ENCODE measurements around the gene MACIR. TPM values are rescaled to one million over a fixed set of nuclear protein-coding genes. Genes with fewer than 3 reads are reported as not detected.

MACIR gene
- total and polyA plus RNA-seq, 9 donors = 9.3 to 15.6 (median 12.1) TPM

DNA sequence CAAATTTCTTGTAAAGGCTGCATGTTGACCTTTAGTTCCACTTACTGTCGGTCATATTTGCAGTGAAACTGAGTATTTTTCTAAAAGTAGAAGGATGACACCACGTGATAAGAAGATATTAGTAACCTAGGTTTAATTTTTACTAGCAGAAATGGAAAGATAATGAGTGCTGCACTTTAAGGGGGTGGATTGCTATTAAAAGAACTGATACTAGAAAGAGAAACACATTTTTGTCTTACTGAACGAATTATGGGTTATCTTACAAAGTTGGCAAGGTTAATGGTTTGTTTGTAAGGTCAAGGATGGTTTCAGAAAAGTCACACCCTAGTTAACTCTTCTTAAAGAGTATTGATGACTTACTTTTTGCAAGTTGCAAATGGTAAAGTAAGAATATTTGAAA lies 2.4 kb downstream of the MACIR start:
- Histone ChIP-seq H3K27ac (ENCODE audit: low read length) (no peak overlapping the region), H3K4me3 (ENCODE audit: low read length) (no peak overlapping the region), H3K27me3 (ENCODE audit: control insufficient read depth, insufficient read depth, low read length) (no peaks in the 10 kb centered on the region), H3K9me3 (replicated peaks; ENCODE audit: control insufficient read depth, low read depth, low read length) (no peaks in the 10 kb centered on the region), H3K4me1 (ENCODE audit: control insufficient read depth, insufficient read depth, low read length) (peaks cover 5% of the 10 kb centered on the region), H3K36me3 (ENCODE audit: control insufficient read depth, insufficient read depth, low read length) (no peaks in the 10 kb centered on the region)
- 100% methylated on average over 1 of the region's 3 CpGs for WGBS (ENCODE audit: insufficient coverage)
- DNase-seq = no peak

DNA sequence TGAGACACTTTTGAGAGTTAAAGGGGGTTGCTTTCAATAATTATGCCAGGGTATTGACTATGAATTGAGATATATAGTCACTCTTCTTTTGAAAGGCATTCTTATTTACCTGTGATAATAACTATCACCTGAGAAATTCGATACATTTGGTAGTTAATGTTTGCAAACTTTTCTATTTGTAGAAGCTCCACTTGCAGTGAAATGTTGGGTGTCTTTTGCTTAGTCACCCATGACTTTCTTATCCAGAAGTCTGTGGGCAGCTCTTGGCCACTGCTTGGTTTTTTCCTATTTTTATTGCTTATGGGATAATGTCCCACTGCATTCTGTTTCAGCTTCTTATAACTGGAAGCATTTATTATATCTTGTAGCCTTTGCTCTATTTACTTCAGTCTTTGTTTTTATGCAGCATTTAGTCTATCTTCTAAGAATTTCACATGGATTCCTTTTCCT lies 3.9 kb downstream of the MACIR start:
- Histone ChIP-seq H3K36me3 (ENCODE audit: control insufficient read depth, insufficient read depth, low read length) (no peaks in the 10 kb centered on the region), H3K4me1 (ENCODE audit: control insufficient read depth, insufficient read depth, low read length) (peaks cover 5% of the 10 kb centered on the region), H3K4me3 (ENCODE audit: low read length) (no peak overlapping the region), H3K27ac (ENCODE audit: low read length) (no peak overlapping the region), H3K9me3 (replicated peaks; ENCODE audit: control insufficient read depth, low read depth, low read length) (no peaks in the 10 kb centered on the region), H3K27me3 (ENCODE audit: control insufficient read depth, insufficient read depth, low read length) (no peaks in the 10 kb centered on the region)
- no peak for DNase-seq
- no CpG with 5 or more reads among the region's 1 CpG for WGBS (ENCODE audit: insufficient coverage)

GRCh38 chr5:103263054-103263453 lies 4.5 kb downstream of the MACIR start:
- WGBS (ENCODE audit: insufficient coverage) = no CpG with 5 or more reads among the region's 2 CpGs
- no peak overlapping the region for H3K4me3 ChIP-seq (ENCODE audit: low read length)
- peaks cover 5% of the 10 kb centered on the region for H3K4me1 ChIP-seq (ENCODE audit: control insufficient read depth, insufficient read depth, low read length)

GRCh38 chr5:103264508-103264907 lies 5.9 kb downstream of the MACIR start:
- Histone ChIP-seq H3K4me1 (ENCODE audit: control insufficient read depth, insufficient read depth, low read length) (peaks cover 5% of the 10 kb centered on the region), H3K27ac (ENCODE audit: low read length) (no peak overlapping the region), H3K9me3 (replicated peaks; ENCODE audit: control insufficient read depth, low read depth, low read length) (no peaks in the 10 kb centered on the region), H3K36me3 (ENCODE audit: control insufficient read depth, insufficient read depth, low read length) (peaks cover 3% of the 10 kb centered on the region), H3K4me3 (ENCODE audit: low read length) (no peak overlapping the region), H3K27me3 (ENCODE audit: control insufficient read depth, insufficient read depth, low read length) (no peaks in the 10 kb centered on the region)
- no peak for DNase-seq

More at GRCh38 chr5:103263054-103263453, 4.5 kb downstream of the MACIR start:
- H3K27ac ChIP-seq (ENCODE audit: low read length) = no peak overlapping the region
- H3K36me3 ChIP-seq (ENCODE audit: control insufficient read depth, insufficient read depth, low read length) = no peaks in the 10 kb centered on the region
- DNase-seq = no peak
- H3K27me3 ChIP-seq (ENCODE audit: control insufficient read depth, insufficient read depth, low read length) = no peaks in the 10 kb centered on the region
- no peaks in the 10 kb centered on the region for H3K9me3 ChIP-seq (replicated peaks; ENCODE audit: control insufficient read depth, low read depth, low read length)

DNA sequence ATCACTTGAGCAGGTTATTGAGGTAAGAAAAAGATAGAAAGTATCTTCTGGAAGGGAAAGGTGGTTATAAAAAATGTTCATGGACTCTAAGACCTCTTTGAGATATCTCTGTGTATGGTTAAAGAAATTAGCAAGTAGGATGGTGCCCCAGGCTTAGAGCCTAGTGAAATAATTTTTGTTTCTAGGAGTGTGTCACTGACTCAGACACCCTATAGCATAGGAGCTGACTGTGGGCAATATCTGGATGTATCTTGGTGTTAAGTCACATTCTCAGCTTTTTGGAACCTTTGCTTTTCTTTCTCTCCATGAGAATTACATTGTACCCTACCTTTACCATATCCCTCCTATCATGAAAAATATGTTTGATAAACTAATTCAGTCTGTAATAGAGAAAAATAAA lies 12.0 kb downstream of the MACIR start:
- no peaks in the 10 kb centered on the region for H3K9me3 ChIP-seq (replicated peaks; ENCODE audit: control insufficient read depth, low read depth, low read length)
- H3K4me3 ChIP-seq (ENCODE audit: low read length) = no peak overlapping the region
- H3K27ac ChIP-seq (ENCODE audit: low read length) = no peak overlapping the region
- no peak for DNase-seq
- H3K36me3 ChIP-seq (ENCODE audit: control insufficient read depth, insufficient read depth, low read length) = peaks cover 3% of the 10 kb centered on the region
- no peaks in the 10 kb centered on the region for H3K4me1 ChIP-seq (ENCODE audit: control insufficient read depth, insufficient read depth, low read length)
- H3K27me3 ChIP-seq (ENCODE audit: control insufficient read depth, insufficient read depth, low read length) = no peaks in the 10 kb centered on the region

DNA sequence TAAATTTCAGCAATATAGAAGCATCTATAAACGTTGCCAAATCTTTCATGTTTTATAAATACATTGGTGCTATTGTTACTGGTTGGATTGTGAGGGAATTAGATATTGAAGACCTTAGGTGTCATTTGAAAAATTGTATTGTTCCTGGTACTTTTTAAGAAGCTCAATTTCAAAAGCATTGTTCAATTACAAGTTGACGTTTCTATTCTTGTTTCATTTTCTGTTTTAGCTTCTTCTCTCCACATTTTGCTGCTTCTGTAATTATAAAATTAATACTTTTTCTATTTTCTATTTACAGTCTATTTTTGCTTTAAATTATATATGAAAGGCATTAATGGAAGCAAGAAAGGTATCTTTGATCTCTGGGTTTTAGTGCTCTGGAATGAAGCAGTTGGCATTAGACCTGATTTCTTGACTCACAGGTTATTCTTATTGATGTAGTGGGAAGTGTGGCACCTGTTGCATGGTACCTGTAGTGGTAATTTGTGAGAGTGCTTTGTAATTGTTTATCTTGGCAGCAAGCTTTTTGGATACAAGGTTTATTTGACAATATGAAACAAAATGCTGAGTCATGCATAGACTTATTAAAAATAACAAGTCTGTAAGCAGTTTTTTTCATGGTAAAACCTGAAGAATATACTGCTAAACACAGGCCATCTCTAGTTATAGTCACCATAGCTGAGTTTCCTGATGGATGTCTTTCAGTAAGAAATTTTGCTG lies 13.2 kb downstream of the MACIR start:
- H3K9me3 ChIP-seq (replicated peaks; ENCODE audit: control insufficient read depth, low read depth, low read length) = no peaks in the 10 kb centered on the region
- no peaks in the 10 kb centered on the region for H3K4me1 ChIP-seq (ENCODE audit: control insufficient read depth, insufficient read depth, low read length)
- peaks cover 12% of the 10 kb centered on the region for H3K36me3 ChIP-seq (ENCODE audit: control insufficient read depth, insufficient read depth, low read length)
- no peaks in the 10 kb centered on the region for H3K27me3 ChIP-seq (ENCODE audit: control insufficient read depth, insufficient read depth, low read length)
- no peak for DNase-seq
- H3K27ac ChIP-seq (ENCODE audit: low read length) = no peak overlapping the region
- H3K4me3 ChIP-seq (ENCODE audit: low read length) = no peak overlapping the region
- WGBS (ENCODE audit: insufficient coverage) = no CpG with 5 or more reads among the region's 2 CpGs

GRCh38 chr5:103272377-103272776 lies 13.8 kb downstream of the MACIR start:
- Histone ChIP-seq H3K4me1 (ENCODE audit: control insufficient read depth, insufficient read depth, low read length) (no peaks in the 10 kb centered on the region), H3K36me3 (ENCODE audit: control insufficient read depth, insufficient read depth, low read length) (peaks cover 12% of the 10 kb centered on the region), H3K27ac (ENCODE audit: low read length) (no peak overlapping the region), H3K9me3 (replicated peaks; ENCODE audit: control insufficient read depth, low read depth, low read length) (no peaks in the 10 kb centered on the region), H3K4me3 (ENCODE audit: low read length) (no peak overlapping the region), H3K27me3 (ENCODE audit: control insufficient read depth, insufficient read depth, low read length) (no peaks in the 10 kb centered on the region)
- WGBS (ENCODE audit: insufficient coverage) = 83% methylated on average over 1 of the region's 2 CpGs
- no peak for DNase-seq

DNA sequence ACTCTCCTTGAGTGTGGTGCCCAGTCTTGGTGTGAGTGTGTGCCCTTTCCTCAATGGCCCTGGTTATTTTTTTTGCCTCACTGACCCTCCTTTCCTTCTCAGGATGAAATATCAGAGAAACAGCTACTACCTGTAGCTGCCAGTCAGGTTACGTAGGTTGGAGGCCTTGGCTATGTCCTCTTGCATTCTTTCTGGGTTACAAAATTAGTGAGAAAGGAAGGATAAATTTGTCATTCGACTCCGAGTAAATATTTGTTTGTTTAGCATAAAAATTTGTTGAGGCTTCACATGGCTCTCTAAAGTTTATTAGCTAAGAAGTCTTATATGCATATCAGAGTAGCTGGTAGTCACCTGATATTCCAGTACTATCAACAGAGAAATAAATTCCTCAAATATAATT lies 15.4 kb downstream of the MACIR start:
- DNase-seq = no peak
- Histone ChIP-seq H3K27ac (ENCODE audit: low read length) (no peak overlapping the region), H3K9me3 (replicated peaks; ENCODE audit: control insufficient read depth, low read depth, low read length) (no peaks in the 10 kb centered on the region), H3K27me3 (ENCODE audit: control insufficient read depth, insufficient read depth, low read length) (no peaks in the 10 kb centered on the region), H3K4me3 (ENCODE audit: low read length) (no peak overlapping the region), H3K36me3 (ENCODE audit: control insufficient read depth, insufficient read depth, low read length) (peaks cover 9% of the 10 kb centered on the region), H3K4me1 (ENCODE audit: control insufficient read depth, insufficient read depth, low read length) (no peaks in the 10 kb centered on the region)
- WGBS (ENCODE audit: insufficient coverage) = 100% methylated on average over 1 of the region's 3 CpGs

GRCh38 chr5:103275851-103276250 lies 17.3 kb downstream of the MACIR start:
- no peak overlapping the region for H3K4me3 ChIP-seq (ENCODE audit: low read length)
- no peak for DNase-seq

DNA sequence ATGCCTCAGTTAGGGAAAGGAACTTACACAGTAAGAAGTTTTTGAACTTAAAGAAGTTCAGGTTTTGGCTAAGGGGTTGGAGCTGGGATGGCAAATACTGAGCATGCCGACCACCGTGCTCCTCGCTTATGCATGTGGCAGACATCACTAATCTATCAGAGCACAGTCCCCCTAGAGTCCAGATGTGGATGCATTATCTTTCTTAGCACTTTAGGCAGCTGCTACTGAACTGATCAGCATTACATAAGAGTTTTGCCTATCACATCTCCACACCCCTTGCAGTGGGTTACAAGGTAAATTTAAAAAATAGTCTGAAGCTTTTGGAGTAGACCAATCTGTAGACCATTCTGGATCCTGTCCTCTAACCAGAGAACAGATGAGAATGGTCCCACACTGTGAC lies 22.4 kb downstream of the MACIR start:
- peaks cover 8% of the 10 kb centered on the region for H3K36me3 ChIP-seq (ENCODE audit: control insufficient read depth, insufficient read depth, low read length)
- no peak overlapping the region for H3K4me3 ChIP-seq (ENCODE audit: low read length)
- DNase-seq = no peak
- no peaks in the 10 kb centered on the region for H3K9me3 ChIP-seq (replicated peaks; ENCODE audit: control insufficient read depth, low read depth, low read length)
- H3K27ac ChIP-seq (ENCODE audit: low read length) = no peak overlapping the region
- no peaks in the 10 kb centered on the region for H3K27me3 ChIP-seq (ENCODE audit: control insufficient read depth, insufficient read depth, low read length)
- H3K4me1 ChIP-seq (ENCODE audit: control insufficient read depth, insufficient read depth, low read length) = no peaks in the 10 kb centered on the region
- WGBS (ENCODE audit: insufficient coverage) = no CpG with 5 or more reads among the region's 3 CpGs

More at GRCh38 chr5:103275851-103276250, 17.3 kb downstream of the MACIR start:
- Histone ChIP-seq H3K27me3 (ENCODE audit: control insufficient read depth, insufficient read depth, low read length) (no peaks in the 10 kb centered on the region), H3K27ac (ENCODE audit: low read length) (no peak overlapping the region), H3K36me3 (ENCODE audit: control insufficient read depth, insufficient read depth, low read length) (peaks cover 12% of the 10 kb centered on the region), H3K4me1 (ENCODE audit: control insufficient read depth, insufficient read depth, low read length) (no peaks in the 10 kb centered on the region), H3K9me3 (replicated peaks; ENCODE audit: control insufficient read depth, low read depth, low read length) (no peaks in the 10 kb centered on the region)
- WGBS (ENCODE audit: insufficient coverage) = 94% methylated on average over 11 of the region's 12 CpGs

GRCh38 chr5:103283120-103283519 lies 24.6 kb downstream of the MACIR start:
- Histone ChIP-seq H3K4me1 (ENCODE audit: control insufficient read depth, insufficient read depth, low read length) (no peaks in the 10 kb centered on the region), H3K27me3 (ENCODE audit: control insufficient read depth, insufficient read depth, low read length) (no peaks in the 10 kb centered on the region), H3K36me3 (ENCODE audit: control insufficient read depth, insufficient read depth, low read length) (peaks cover 3% of the 10 kb centered on the region), H3K4me3 (ENCODE audit: low read length) (no peak overlapping the region), H3K27ac (ENCODE audit: low read length) (no peak overlapping the region), H3K9me3 (replicated peaks; ENCODE audit: control insufficient read depth, low read depth, low read length) (no peaks in the 10 kb centered on the region)
- no peak for DNase-seq
- no CpG with 5 or more reads among the region's 2 CpGs for WGBS (ENCODE audit: insufficient coverage)

Data from muscle of leg (tissue), 11 donors.